Neural crest cell (in vitro differentiated cells): ENCODE data around the gene AP5Z1. TPM values are rescaled to one million over a fixed set of nuclear protein-coding genes. Genes with fewer than 3 reads are reported as not detected.

ENCODE experiments used
- DNase-seq: peaks from one replicate; pipeline ENCODE4 v3.0.0; 2021; ENCODE audit warnings: low read depth, mixed read lengths, low spot score
- H3K27ac Mint-ChIP-seq: one replicate; pipeline ENCODE4 v1.8.0; 2021; ENCODE audit warnings: mild to moderate bottlenecking, mixed read lengths; ENCODE audit not compliant: unreplicated experiment
- H3K27me3 Mint-ChIP-seq: 2 replicates; pipeline ENCODE4 v1.8.0; 2021; ENCODE audit warnings: low read depth, mild to moderate bottlenecking, mixed read lengths
- H3K36me3 Mint-ChIP-seq: 2 replicates; pipeline ENCODE4 v1.8.0; 2021; ENCODE audit warnings: low read depth, mild to moderate bottlenecking, mixed read lengths
- H3K4me1 Mint-ChIP-seq: 2 replicates; pipeline ENCODE4 v1.8.0; 2021; ENCODE audit warnings: mixed read lengths
- H3K4me3 Mint-ChIP-seq: one replicate; pipeline ENCODE4 v1.8.0; 2021; ENCODE audit warnings: mild to moderate bottlenecking, mixed read lengths
- H3K9me3 Mint-ChIP-seq: 2 replicates; pipeline ENCODE4 v1.8.0; 2021; ENCODE audit warnings: mixed read lengths
- total RNA-seq: library from RNA; stranded (reverse); gene quantifications from 2 replicates; pipeline ENCODE4 v1.2.1, GENCODE V29; 2021
- TF ChIP-seq, protein P1 (sequence below): fragments of 200-600 bp; sonication (generic); conservative IDR thresholded peaks from 2 replicates; pipeline ENCODE4 v1.5.0; 2021; ENCODE audit warnings: antibody characterized with exemption, mild to moderate bottlenecking

The AP5Z1 gene
- total RNA-seq, 1 donor from 2014 or later = 37.6 TPM

DNA sequence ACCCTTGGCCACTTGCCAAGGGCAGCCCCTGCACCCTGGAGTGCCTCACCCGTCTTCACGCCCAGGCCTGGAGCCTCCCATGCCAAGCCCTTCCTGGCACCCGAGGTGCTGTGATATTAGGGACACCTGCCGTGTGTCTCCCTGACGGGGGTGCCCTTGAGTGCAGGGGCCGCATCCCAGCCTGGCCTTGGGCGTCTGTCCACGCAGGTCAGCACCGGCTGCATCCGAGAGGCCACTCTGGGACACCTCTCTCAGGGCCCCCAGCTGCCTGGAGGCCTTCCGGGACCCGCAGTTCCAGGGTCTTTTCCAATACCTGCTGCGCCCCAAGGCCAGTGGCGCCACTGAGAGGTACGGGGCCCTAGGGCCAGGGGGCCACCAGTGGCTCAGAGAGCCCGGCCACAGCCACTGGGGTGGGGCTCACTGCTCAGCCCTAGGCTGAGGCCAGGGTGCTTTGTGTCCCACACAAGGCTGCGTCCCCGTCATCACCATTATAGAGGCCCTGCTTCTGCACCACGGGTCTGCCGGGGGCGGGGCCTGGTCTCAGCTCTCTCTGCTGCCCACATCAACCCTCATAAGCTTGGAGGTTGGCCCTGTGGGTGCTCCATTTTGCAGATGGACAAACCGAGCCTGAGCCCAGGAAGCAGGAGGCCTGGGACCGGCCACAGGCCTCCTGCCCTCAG is 12.7 kb downstream of the AP5Z1 start:
- TF ChIP-seq, protein P1, sequence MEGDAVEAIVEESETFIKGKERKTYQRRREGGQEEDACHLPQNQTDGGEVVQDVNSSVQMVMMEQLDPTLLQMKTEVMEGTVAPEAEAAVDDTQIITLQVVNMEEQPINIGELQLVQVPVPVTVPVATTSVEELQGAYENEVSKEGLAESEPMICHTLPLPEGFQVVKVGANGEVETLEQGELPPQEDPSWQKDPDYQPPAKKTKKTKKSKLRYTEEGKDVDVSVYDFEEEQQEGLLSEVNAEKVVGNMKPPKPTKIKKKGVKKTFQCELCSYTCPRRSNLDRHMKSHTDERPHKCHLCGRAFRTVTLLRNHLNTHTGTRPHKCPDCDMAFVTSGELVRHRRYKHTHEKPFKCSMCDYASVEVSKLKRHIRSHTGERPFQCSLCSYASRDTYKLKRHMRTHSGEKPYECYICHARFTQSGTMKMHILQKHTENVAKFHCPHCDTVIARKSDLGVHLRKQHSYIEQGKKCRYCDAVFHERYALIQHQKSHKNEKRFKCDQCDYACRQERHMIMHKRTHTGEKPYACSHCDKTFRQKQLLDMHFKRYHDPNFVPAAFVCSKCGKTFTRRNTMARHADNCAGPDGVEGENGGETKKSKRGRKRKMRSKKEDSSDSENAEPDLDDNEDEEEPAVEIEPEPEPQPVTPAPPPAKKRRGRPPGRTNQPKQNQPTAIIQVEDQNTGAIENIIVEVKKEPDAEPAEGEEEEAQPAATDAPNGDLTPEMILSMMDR = no peak
- Mint-ChIP-seq H3K4me1 (no peaks in the 10 kb centered on the region), H3K27ac (no peak overlapping the region), H3K36me3 (no peaks in the 10 kb centered on the region), H3K4me3 (no peak overlapping the region), H3K27me3 (no peaks in the 10 kb centered on the region), H3K9me3 (no peaks in the 10 kb centered on the region)
- DNase-seq = no peak

DNA sequence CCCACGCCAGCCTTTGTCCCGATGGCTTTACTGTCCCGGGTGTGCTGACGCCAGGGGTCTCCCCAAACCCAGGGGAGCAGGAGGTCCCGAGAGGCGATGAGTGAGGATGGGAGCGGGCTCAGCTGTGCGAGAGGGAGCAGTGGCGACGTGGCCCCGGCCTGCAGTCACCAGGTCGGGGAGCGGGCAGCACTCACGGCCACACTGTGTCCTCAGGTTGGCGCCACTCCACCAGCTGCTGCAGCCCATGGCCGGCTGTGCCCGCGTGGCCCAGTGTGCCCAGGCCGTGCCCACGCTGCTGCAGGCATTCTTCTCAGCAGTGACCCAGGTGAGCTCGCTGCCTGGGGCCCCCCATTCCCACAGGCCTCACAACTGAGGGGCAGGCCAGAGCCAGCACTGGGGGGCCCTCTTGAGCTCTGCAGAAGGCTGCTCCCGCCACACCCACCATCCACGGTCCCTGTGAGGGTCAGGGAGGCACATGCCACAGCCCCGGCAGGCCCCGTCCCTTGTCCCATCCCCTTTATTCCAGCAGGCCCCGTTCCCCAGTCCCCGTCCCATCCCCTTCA is 13.3 kb downstream of the AP5Z1 start:
- TF ChIP-seq, protein P1 = no peak
- Mint-ChIP-seq H3K27me3 (no peaks in the 10 kb centered on the region), H3K36me3 (no peaks in the 10 kb centered on the region), H3K4me3 (no peak overlapping the region), H3K4me1 (no peaks in the 10 kb centered on the region), H3K27ac (no peak overlapping the region), H3K9me3 (no peaks in the 10 kb centered on the region)
- no peak for DNase-seq

DNA sequence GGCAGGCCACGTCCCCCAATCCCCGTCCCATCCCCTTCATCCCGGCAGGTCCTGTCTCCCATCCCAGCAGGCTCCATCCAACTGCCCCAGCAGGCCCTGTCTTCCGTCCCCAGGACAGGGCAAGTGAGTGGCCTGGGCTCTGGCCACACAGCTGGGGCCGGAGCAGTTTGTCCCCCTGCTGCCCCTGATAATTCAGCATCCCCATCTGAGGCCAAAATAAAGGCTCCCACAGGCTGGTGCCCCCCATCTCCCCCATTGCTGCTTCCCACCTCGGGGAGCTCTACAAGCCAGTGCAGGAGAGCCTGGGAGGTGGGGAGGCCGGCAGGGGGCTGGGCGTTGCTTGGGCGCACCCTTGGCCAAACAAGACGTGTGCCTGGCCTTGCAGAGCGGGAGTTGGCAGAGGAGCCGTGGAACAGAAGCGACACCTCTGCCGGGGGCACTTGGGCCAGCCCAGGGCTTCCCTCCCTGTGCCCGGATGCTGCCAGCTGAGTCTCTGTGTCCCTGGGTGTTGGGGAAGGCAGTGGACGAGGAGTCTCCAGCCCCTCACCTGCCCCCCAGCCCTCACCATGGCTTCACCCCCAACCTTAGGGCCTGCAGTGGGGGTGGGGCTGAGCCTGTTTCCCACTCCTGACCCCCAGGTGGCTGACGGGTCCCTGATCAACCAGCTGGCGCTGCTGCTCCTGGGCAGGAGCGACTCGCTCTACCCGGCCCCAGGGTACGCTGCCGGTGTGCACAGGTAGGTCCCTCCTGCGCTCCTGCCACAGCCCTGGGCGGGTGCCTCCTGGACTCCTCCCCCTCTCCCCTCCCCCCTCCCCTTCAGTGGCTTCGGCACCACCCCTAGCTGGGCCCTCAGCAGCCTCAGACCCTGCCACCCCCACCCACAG is 14.0 kb downstream of the AP5Z1 start:
- H3K27ac Mint-ChIP-seq = no peak overlapping the region
- no peaks in the 10 kb centered on the region for H3K27me3 Mint-ChIP-seq
- DNase-seq = no peak
- H3K9me3 Mint-ChIP-seq = no peaks in the 10 kb centered on the region
- peaks cover 2% of the 10 kb centered on the region for H3K36me3 Mint-ChIP-seq
- H3K4me3 Mint-ChIP-seq = no peak overlapping the region
- H3K4me1 Mint-ChIP-seq = peaks cover 5% of the 10 kb centered on the region
- TF ChIP-seq, protein P1 = no peak

DNA sequence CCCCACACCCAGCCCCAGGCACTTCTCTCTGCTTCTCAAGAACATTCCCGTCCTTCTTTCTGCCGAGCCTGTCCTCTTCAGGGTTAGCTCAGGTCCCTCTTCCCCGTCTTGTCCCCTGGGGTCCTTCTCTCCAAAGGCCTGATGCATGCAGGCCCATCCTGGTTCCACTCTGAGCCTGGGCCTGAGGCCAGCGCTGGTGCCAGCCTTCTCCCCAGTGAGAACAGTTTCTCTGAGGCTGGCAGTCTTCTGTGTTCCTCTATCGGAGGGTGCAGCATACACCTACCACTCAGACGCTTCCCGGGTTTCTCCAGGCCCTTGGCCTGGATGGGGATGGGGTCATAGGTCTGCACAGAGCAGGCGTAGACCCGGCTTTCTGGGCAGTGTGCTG is 14.6 kb downstream of the AP5Z1 start:
- H3K4me3 Mint-ChIP-seq = no peak overlapping the region
- TF ChIP-seq, protein P1 = no peak
- H3K9me3 Mint-ChIP-seq = no peaks in the 10 kb centered on the region

DNA sequence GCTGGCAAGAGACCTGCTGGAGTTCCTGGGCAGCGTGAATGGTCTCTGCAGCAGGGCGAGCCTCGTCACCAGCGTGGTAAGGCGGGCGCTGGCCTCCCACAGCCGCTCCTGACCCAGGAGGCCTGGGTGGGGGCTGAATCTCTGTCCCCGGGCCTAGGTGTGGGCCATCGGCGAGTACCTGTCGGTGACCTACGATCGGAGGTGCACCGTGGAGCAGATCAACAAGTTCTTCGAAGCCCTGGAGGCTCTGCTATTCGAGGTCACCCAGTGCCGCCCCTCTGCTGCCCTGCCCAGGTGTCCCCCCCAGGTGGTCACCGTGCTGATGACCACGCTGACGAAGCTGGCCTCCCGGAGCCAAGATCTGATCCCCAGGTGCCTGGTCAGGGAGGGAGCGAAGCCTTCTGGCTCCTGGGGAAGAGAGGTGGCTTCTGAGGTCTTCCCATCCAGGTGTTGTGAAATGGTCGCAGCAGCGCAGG is 15.1 kb downstream of the AP5Z1 start:
- Mint-ChIP-seq H3K27me3 (no peaks in the 10 kb centered on the region), H3K36me3 (peaks cover 2% of the 10 kb centered on the region), H3K4me1 (peaks cover 8% of the 10 kb centered on the region), H3K27ac (no peak overlapping the region), H3K9me3 (no peaks in the 10 kb centered on the region), H3K4me3 (no peak overlapping the region)
- TF ChIP-seq, protein P1 = no peak
- no peak for DNase-seq

More for the DNA sequence above, 14.6 kb downstream of the AP5Z1 start:
- no peak for DNase-seq
- Mint-ChIP-seq H3K36me3 (peaks cover 2% of the 10 kb centered on the region), H3K27me3 (no peaks in the 10 kb centered on the region), H3K4me1 (peaks cover 8% of the 10 kb centered on the region), H3K27ac (no peak overlapping the region)
